Kidney capillary endothelial cell (primary cell): ENCODE measurements around the gene RAD51B.
"Not testable (repeated sequence)": the region's sequence is repeated elsewhere in the genome, so short reads cannot be mapped to it uniquely, and the experiment has no call there.

Experiments used
- DNase-seq: peaks from one replicate; pipeline ENCODE4 v3.0.0-alpha.2; 2018; ENCODE audit warnings: low spot score

Gene RAD51B

GRCh38 chr14:68302938-68303337 lies 483.4 kb downstream of the RAD51B start:
- not testable (repeated sequence) for DNase-seq

- DNase-seq, result no peak
Measured at GRCh38 chr14:68305738-68306137, 486.2 kb downstream of the RAD51B start.

GRCh38 chr14:68306265-68306933 lies 486.8 kb downstream of the RAD51B start:
- DNase-seq, result no peak

- DNase-seq, result no peak
Measured at GRCh38 chr14:68306934-68307789, 487.6 kb downstream of the RAD51B start.

GRCh38 chr14:68307790-68308168 lies 488.2 kb downstream of the RAD51B start:
- DNase-seq, result no peak

- DNase-seq, result peak; percentile 19
Measured at GRCh38 chr14:68308726-68309520, 489.3 kb downstream of the RAD51B start.

- DNase-seq, result peak; percentile 85
Measured at GRCh38 chr14:68309616-68310015, 490.0 kb downstream of the RAD51B start.

GRCh38 chr14:68312300-68312699 lies 492.7 kb downstream of the RAD51B start:
- DNase-seq, result no peak

- DNase-seq, result no peak
Measured at GRCh38 chr14:68312884-68313610, 493.5 kb downstream of the RAD51B start.

- DNase-seq, result no peak
Measured at GRCh38 chr14:68314642-68315041, 495.1 kb downstream of the RAD51B start.

- no peak for DNase-seq
Measured at GRCh38 chr14:68315081-68315480, 495.5 kb downstream of the RAD51B start.

- DNase-seq, result no peak
Measured at GRCh38 chr14:68316078-68316868, 496.7 kb downstream of the RAD51B start.

- DNase-seq, result no peak
Measured at GRCh38 chr14:68317239-68317638, 497.7 kb downstream of the RAD51B start.

GRCh38 chr14:68318828-68319227 lies 499.2 kb downstream of the RAD51B start:
- DNase-seq, result no peak

GRCh38 chr14:68320495-68320894 lies 500.9 kb downstream of the RAD51B start:
- DNase-seq, result no peak

GRCh38 chr14:68322940-68323620 lies 503.5 kb downstream of the RAD51B start:
- no peak for DNase-seq

GRCh38 chr14:68325267-68325807 lies 505.8 kb downstream of the RAD51B start:
- no peak for DNase-seq

GRCh38 chr14:68327231-68327630 lies 507.7 kb downstream of the RAD51B start:
- no peak for DNase-seq

- DNase-seq, result no peak
Measured at GRCh38 chr14:68328509-68328908, 508.9 kb downstream of the RAD51B start.

GRCh38 chr14:68331426-68331825 lies 511.8 kb downstream of the RAD51B start:
- DNase-seq, result no peak
